SU-DHL-6 (cell line): ENCODE measurements around the gene TOR2A.

ENCODE experiments used
- H2AFZ ChIP-seq: fragments of 200-600 bp; sonication (generic); 2 replicates; pipeline ENCODE4 v1.6.1; 2014; ENCODE audit warnings: low read depth, mild to moderate bottlenecking, moderate library complexity, mixed read lengths, antibody characterized with exemption, low read length; ENCODE audit not compliant: severe bottlenecking
- H3F3A ChIP-seq: fragments of 200-600 bp; shearing (Covaris generic); 2 replicates; pipeline ENCODE4 v1.6.0; 2016; ENCODE audit warnings: antibody characterized with exemption, mild to moderate bottlenecking; ENCODE audit not compliant: insufficient read depth
- H3K27ac ChIP-seq: fragments of 200-600 bp; sonication (generic); 2 replicates; pipeline ENCODE4 v1.5.1; 2016; ENCODE audit warnings: low read depth, mild to moderate bottlenecking, low read length, moderate library complexity, mixed read lengths
- H3K27me3 ChIP-seq: fragments of 200-600 bp; sonication (generic), shearing (Covaris generic); 2 replicates; pipeline ENCODE4 v1.6.0; 2014; ENCODE audit warnings: mild to moderate bottlenecking, low read length
- H3K36me3 ChIP-seq: fragments of 200-600 bp; sonication (generic); 2 replicates; pipeline ENCODE4 v1.6.1; 2014; ENCODE audit warnings: mild to moderate bottlenecking, low read length, mixed read lengths
- H3K4me2 ChIP-seq: fragments of 300-600, 200-600 bp; shearing (Covaris generic), sonication (generic); 2 replicates; pipeline ENCODE4 v1.6.0; 2014; ENCODE audit warnings: low read length, low read depth, mild to moderate bottlenecking; ENCODE audit not compliant: poor library complexity, severe bottlenecking
- H3K4me3 ChIP-seq: fragments of 200-600 bp; sonication (generic); 2 replicates; pipeline ENCODE4 v1.5.1; 2014; ENCODE audit warnings: antibody characterized with exemption, low read length, mild to moderate bottlenecking, mixed read lengths; ENCODE audit not compliant: insufficient read depth, poor library complexity, severe bottlenecking
- H3K79me2 ChIP-seq: fragments of 200-600 bp; sonication (generic); 2 replicates; pipeline ENCODE4 v1.6.1; 2014; ENCODE audit warnings: mild to moderate bottlenecking, low read length, moderate library complexity; ENCODE audit not compliant: insufficient read depth
- H3K9ac ChIP-seq: fragments of 200-600 bp; sonication (generic); 2 replicates; pipeline ENCODE4 v1.7.0; 2014; ENCODE audit warnings: mild to moderate bottlenecking, low read length
- H3K9me2 ChIP-seq: fragments of 200-600 bp; sonication (generic); replicated peaks from 2 replicates; pipeline ENCODE4 v1.6.1; 2014; ENCODE audit warnings: low read length; ENCODE audit not compliant: insufficient read depth
- H3K9me3 ChIP-seq: fragments of 200-600 bp; sonication (generic); 2 replicates; pipeline ENCODE4 v1.6.1; 2014; ENCODE audit warnings: low read length, mixed read lengths; ENCODE audit not compliant: insufficient read depth
- H4K20me1 ChIP-seq: fragments of 200-600 bp; sonication (generic); 2 replicates; pipeline ENCODE4 v1.6.1; 2014; ENCODE audit warnings: low read depth, mild to moderate bottlenecking, antibody characterized with exemption, low read length, moderate library complexity, mixed read lengths
- CTCF ChIP-seq: fragments of 200-600 bp; sonication (generic); IDR thresholded peaks from one replicate; pipeline ENCODE4 v1.5.1; 2017; ENCODE audit warnings: antibody characterized with exemption, mild to moderate bottlenecking, low read length, moderate library complexity; ENCODE audit not compliant: insufficient read depth, poor library complexity, severe bottlenecking
- EZH2phosphoT487 ChIP-seq: fragments of 200-600 bp; sonication (generic), shearing (Covaris generic); conservative IDR thresholded peaks from 2 replicates; pipeline ENCODE4 v1.6.1; 2018; ENCODE audit warnings: mild to moderate bottlenecking, antibody characterized with exemption, low read length, moderate library complexity, mixed read lengths

Gene TOR2A

GRCh38 chr9:127711226-127711701 lies 23.8 kb downstream of the TOR2A start:
- H3K36me3 ChIP-seq, result no peaks in the 10 kb centered on the region
- H2AFZ ChIP-seq, result no peak overlapping the region
- no peaks in the 10 kb centered on the region for H4K20me1 ChIP-seq
- no peak overlapping the region for H3K27ac ChIP-seq
- H3K27me3 ChIP-seq, result no peaks in the 10 kb centered on the region
- H3K9me3 ChIP-seq, result no peaks in the 10 kb centered on the region; the same call in 1 of the 2 replicates
- no peak overlapping the region for H3K9ac ChIP-seq
- H3K4me2 ChIP-seq, result no peak overlapping the region
- H3F3A ChIP-seq, result no peaks in the 10 kb centered on the region
- no peaks in the 10 kb centered on the region for H3K79me2 ChIP-seq
- no peak overlapping the region for H3K4me3 ChIP-seq
- TF ChIP-seq EZH2phosphoT487 (no peak), CTCF (no peak)
- no peaks in the 10 kb centered on the region for H3K9me2 ChIP-seq

GRCh38 chr9:127710204-127710783 lies 24.8 kb downstream of the TOR2A start:
- no peaks in the 10 kb centered on the region for H4K20me1 ChIP-seq
- H3K36me3 ChIP-seq, result no peaks in the 10 kb centered on the region
- no peak overlapping the region for H2AFZ ChIP-seq
- no peaks in the 10 kb centered on the region for H3K9me2 ChIP-seq
- no peaks in the 10 kb centered on the region for H3K27me3 ChIP-seq
- H3K79me2 ChIP-seq, result no peaks in the 10 kb centered on the region
- no peak overlapping the region for H3K4me3 ChIP-seq
- TF ChIP-seq EZH2phosphoT487 (no peak), CTCF (no peak)
- H3K9ac ChIP-seq, result no peak overlapping the region
- no peaks in the 10 kb centered on the region; the same call in 1 of the 2 replicates for H3K9me3 ChIP-seq
- H3K4me2 ChIP-seq, result no peak overlapping the region
- H3F3A ChIP-seq, result no peaks in the 10 kb centered on the region
- H3K27ac ChIP-seq, result no peak overlapping the region

GRCh38 chr9:127708952-127709587 lies 26.0 kb downstream of the TOR2A start:
- no peaks in the 10 kb centered on the region for H4K20me1 ChIP-seq
- TF ChIP-seq EZH2phosphoT487 (no peak), CTCF (no peak)

More at GRCh38 chr9:127708952-127709587, 26.0 kb downstream of the TOR2A start:
- Histone ChIP-seq H3K9me2 (no peaks in the 10 kb centered on the region), H3F3A (no peaks in the 10 kb centered on the region), H3K36me3 (no peaks in the 10 kb centered on the region), H3K79me2 (no peaks in the 10 kb centered on the region), H3K27me3 (no peaks in the 10 kb centered on the region), H3K9me3 (no peaks in the 10 kb centered on the region; the same call in 1 of the 2 replicates), H3K4me3 (no peak overlapping the region), H3K27ac (no peak overlapping the region), H2AFZ (no peak overlapping the region), H3K9ac (no peak overlapping the region), H3K4me2 (no peak overlapping the region)
